ENCODE data around the gene HRCT1. TPM values are rescaled to one million over a fixed set of nuclear protein-coding genes. Genes with fewer than 3 reads are reported as not detected.

Gene HRCT1
- total RNA-seq, 1 experiment from 2014 or later = not detected

DNA sequence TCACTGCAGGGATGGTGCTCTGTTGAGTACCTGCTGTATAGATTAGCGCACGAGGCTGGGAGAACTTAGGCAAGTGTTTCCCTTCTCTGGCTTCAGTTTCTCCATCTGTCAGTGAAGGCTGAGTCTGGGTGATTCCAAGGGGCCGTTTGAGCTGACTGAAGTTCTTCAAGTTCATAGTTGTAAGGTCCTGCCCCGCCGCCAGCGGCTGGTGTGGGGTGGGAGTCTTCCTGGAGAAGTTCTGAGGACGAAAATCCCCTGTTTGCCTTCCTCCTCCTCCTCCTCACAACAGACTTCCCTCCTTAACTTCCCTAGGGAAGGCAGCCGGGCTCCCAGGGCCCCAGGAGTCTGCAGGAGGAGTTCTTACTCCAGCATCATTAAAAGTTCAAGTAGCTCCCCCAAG lies 1.7 kb upstream of the HRCT1 start:
- peaks cover 34 to 37% of the 10 kb centered on the region in 2 experiments for H3K4me1 Mint-ChIP-seq
- H3K23ac ChIP-seq (ENCODE audit: insufficient read length, low read depth, low read length) = no peak overlapping the region

More for the DNA sequence above, 1.7 kb upstream of the HRCT1 start:
- Mint-ChIP-seq H3K27ac (no peak overlapping the region), H3K36me3 (ENCODE audit: insufficient read depth in 1 of 3, low read depth in 3 of 3) (no peaks in the 10 kb centered on the region), H3K4me3 (no peak overlapping the region; a peak in 1 of 5 replicates), H3K9me3 (no peaks in the 10 kb centered on the region), H3K27me3 (ENCODE audit: low read depth) (peaks cover 8% of the 10 kb centered on the region)
- H3K27me3 ChIP-seq (ENCODE audit: insufficient read depth, low read length) = no peaks in the 10 kb centered on the region
- H3K4ac ChIP-seq (ENCODE audit: low read depth, low read length) = no peak overlapping the region
- H2AK5ac ChIP-seq (ENCODE audit: insufficient read length, low read length) = no peak overlapping the region
- no peak overlapping the region for H2BK20ac ChIP-seq (ENCODE audit: low read depth, low read length, poor library complexity, severe bottlenecking)
- no peak overlapping the region for H2BK120ac ChIP-seq (ENCODE audit: low read depth, low read length, poor library complexity, severe bottlenecking)
- no peak overlapping the region for H4K5ac ChIP-seq (ENCODE audit: insufficient read length, low read depth, low read length)
- WGBS (ENCODE audit: extremely low coverage, insufficient read length, low lambda C conversion rate) = no CpG with 5 or more reads among the region's 8 CpGs
- no peak overlapping the region for H2AFZ ChIP-seq (ENCODE audit: low read length)
- H3K9ac ChIP-seq (ENCODE audit: extremely low read depth, insufficient read length, low read length) = no peak overlapping the region
- no peak overlapping the region for H3K14ac ChIP-seq (ENCODE audit: insufficient read depth, low read length)
- H3K9me3 ChIP-seq (ENCODE audit: control insufficient read depth, low read depth, low read length) = no peaks in the 10 kb centered on the region
- H3K27ac ChIP-seq (ENCODE audit: insufficient read length, low read depth, low read length) = no peak overlapping the region
- H3K23me2 ChIP-seq (ENCODE audit: insufficient read length, low read depth, low read length, poor library complexity, severe bottlenecking) = no peaks in the 10 kb centered on the region
- H3K56ac ChIP-seq (ENCODE audit: insufficient read length, low read depth, low read length) = no peak overlapping the region
- no peaks in the 10 kb centered on the region for H4K20me1 ChIP-seq (ENCODE audit: control insufficient read depth, insufficient read depth, insufficient read length)
- H3T11ph ChIP-seq (ENCODE audit: low read length) = no peak overlapping the region
- no peak overlapping the region for H3K18ac ChIP-seq (ENCODE audit: insufficient read length, low read depth, low read length)
- no peak for DNase-seq
- no peaks in the 10 kb centered on the region for H3K79me1 ChIP-seq (ENCODE audit: insufficient read depth, low read depth, low read length, poor library complexity, severe bottlenecking)
- no peak overlapping the region for H2BK5ac ChIP-seq (ENCODE audit: insufficient read length, low read length)
- no peaks in the 10 kb centered on the region for H3K79me2 ChIP-seq (ENCODE audit: insufficient read depth, low read length)
- no peak overlapping the region for H4K8ac ChIP-seq (replicated peaks; ENCODE audit: insufficient read length, low read depth, low read length)
- H3K4me1 ChIP-seq (ENCODE audit: insufficient read depth, low read length) = peaks cover 7% of the 10 kb centered on the region; the same call in 1 of the 2 replicates
- no peak overlapping the region for H4K91ac ChIP-seq (ENCODE audit: insufficient read length, low read depth, low read length)
- H3K4me2 ChIP-seq (ENCODE audit: insufficient read depth, insufficient read length, low read length) = no peak overlapping the region
- no peak overlapping the region for H2BK15ac ChIP-seq (ENCODE audit: low read depth, low read length)
- no peak for TF ChIP-seq CTCF (conservative IDR thresholded peaks at IDR 0.05)
- H2BK12ac ChIP-seq (ENCODE audit: insufficient read length, low read depth, low read length) = no peak overlapping the region

All from H9 (cell line).